ENCODE results near the gene COL2A1. TPM values are rescaled to one million over a fixed set of nuclear protein-coding genes. Genes with fewer than 3 reads are reported as not detected.

The COL2A1 gene
- total and polyA plus RNA-seq, 2 donors (not counting 3 experiments of a cell fraction or from before 2014, with no cell fraction given), result not detected

- Histone ChIP-seq H3K9me1 (replicated peaks; ENCODE audit: control insufficient read depth, extremely low read depth, insufficient read depth, low read length) (no peaks in the 10 kb centered on the region), H3K79me2 (ENCODE audit: control insufficient read depth, insufficient read depth, low read length) (no peaks in the 10 kb centered on the region), H3K9ac (replicated peaks; ENCODE audit: extremely low read depth, insufficient read depth, low read length) (no peak overlapping the region), H2AFZ (ENCODE audit: low read depth, low read length) (no peak overlapping the region), H3K27me3 (ENCODE audit: control insufficient read depth in 2 of 2, insufficient read depth in 2 of 2, low read length in 2 of 2) (peaks cover 11 to 40% of the 10 kb centered on the region in 2 experiments), H4K20me1 (replicated peaks; ENCODE audit: control insufficient read depth, extremely low read depth, insufficient read depth, low read length) (no peaks in the 10 kb centered on the region), H3K4me1 (ENCODE audit: control insufficient read depth, extremely low read depth, insufficient read depth, low read length) (no peaks in the 10 kb centered on the region), H3K4me3 (replicated peaks in 1 of 3; ENCODE audit: insufficient read depth in 1 of 3, low read depth in 1 of 3, low read length in 3 of 3) (no peak overlapping the region), H3K27ac (ENCODE audit: insufficient read depth, low read depth, low read length) (no peak overlapping the region), H3K36me3 (ENCODE audit: control insufficient read depth in 2 of 2, extremely low read depth in 1 of 2, insufficient read depth in 2 of 2, low read length in 2 of 2) (no peaks in the 10 kb centered on the region), H3K9me3 (replicated peaks; ENCODE audit: control insufficient read depth, insufficient read depth, low read length) (no peaks in the 10 kb centered on the region), H3K4me2 (ENCODE audit: insufficient read depth, low read length) (no peak overlapping the region)
- TF ChIP-seq POLR2A (IDR thresholded peaks at IDR 0.05; ENCODE audit: low read depth, low read length), result no peak
- TF ChIP-seq GATA2 (IDR thresholded peaks at IDR 0.05; ENCODE audit: insufficient read depth, insufficient read length, low read depth, low read length), result no peak
- no peak for TF ChIP-seq CTCF (IDR thresholded peaks at IDR 0.05; ENCODE audit: extremely low read depth in 1 of 2, insufficient read depth in 1 of 2, low read depth in 1 of 2, low read length in 2 of 2)
- no peak for TF ChIP-seq MAX (IDR thresholded peaks at IDR 0.05; ENCODE audit: insufficient read depth, insufficient read length)
- intact Hi-C loops (cut with micrococcal nuclease) (no loop called here), dilution Hi-C loops (cut with MboI; ENCODE audit: extremely low pct_ligation_motif_present, low sequenced_read_pairs) (no loop called here)
- no peak for DNase-seq (ENCODE audit: low read depth, low spot score)
- ChIA-PET POLR2A (no interaction called here), CTCF (no interaction called here)
- BruUV-seq (replicated peaks), result no TSS peak
- no peak for FAIRE-seq
These were observed 18.6 kb upstream of the COL2A1 start for GRCh38 chr12:48022676-48023385.

GRCh38 chr12:48022180-48022521 is 17.9 kb upstream of the COL2A1 start:
- dilution Hi-C loops (cut with MboI; ENCODE audit: extremely low pct_ligation_motif_present, low sequenced_read_pairs), result no loop called here
- no TSS peak for BruUV-seq (replicated peaks)
- Histone ChIP-seq H3K4me1 (ENCODE audit: control insufficient read depth, extremely low read depth, insufficient read depth, low read length) (no peaks in the 10 kb centered on the region), H3K4me2 (ENCODE audit: insufficient read depth, low read length) (no peak overlapping the region), H3K27ac (ENCODE audit: insufficient read depth, low read depth, low read length) (no peak overlapping the region), H3K9ac (replicated peaks; ENCODE audit: extremely low read depth, insufficient read depth, low read length) (no peak overlapping the region), H3K27me3 (ENCODE audit: control insufficient read depth in 2 of 2, insufficient read depth in 2 of 2, low read length in 2 of 2) (peaks cover 15 to 42% of the 10 kb centered on the region in 2 experiments), H2AFZ (ENCODE audit: low read depth, low read length) (no peak overlapping the region), H3K9me3 (replicated peaks; ENCODE audit: control insufficient read depth, insufficient read depth, low read length) (no peaks in the 10 kb centered on the region), H3K79me2 (ENCODE audit: control insufficient read depth, insufficient read depth, low read length) (no peaks in the 10 kb centered on the region), H3K36me3 (ENCODE audit: control insufficient read depth in 2 of 2, extremely low read depth in 1 of 2, insufficient read depth in 2 of 2, low read length in 2 of 2) (no peaks in the 10 kb centered on the region), H3K4me3 (replicated peaks in 1 of 3; ENCODE audit: insufficient read depth in 1 of 3, low read depth in 1 of 3, low read length in 3 of 3) (no peak overlapping the region), H3K9me1 (replicated peaks; ENCODE audit: control insufficient read depth, extremely low read depth, insufficient read depth, low read length) (no peaks in the 10 kb centered on the region), H4K20me1 (replicated peaks; ENCODE audit: control insufficient read depth, extremely low read depth, insufficient read depth, low read length) (no peaks in the 10 kb centered on the region)
- no peak for DNase-seq (ENCODE audit: low read depth, low spot score)
- FAIRE-seq, result no peak
- POLR2A ChIA-PET, result no interaction called here
- CTCF ChIA-PET, result no interaction called here
- intact Hi-C loops (cut with micrococcal nuclease), result no loop called here
- TF ChIP-seq CTCF (IDR thresholded peaks at IDR 0.05; ENCODE audit: extremely low read depth in 1 of 2, insufficient read depth in 1 of 2, low read depth in 1 of 2, low read length in 2 of 2) (no peak), POLR2A (IDR thresholded peaks at IDR 0.05; ENCODE audit: low read depth, low read length) (no peak), FOS (IDR thresholded peaks at IDR 0.05; ENCODE audit: borderline replicate concordance, insufficient read depth, low read length) (no peak), JUN (IDR thresholded peaks at IDR 0.05; ENCODE audit: borderline replicate concordance, insufficient read depth, insufficient read length, low read depth) (no peak), GATA2 (IDR thresholded peaks at IDR 0.05; ENCODE audit: insufficient read depth, insufficient read length, low read depth, low read length) (no peak), EZH2 (IDR thresholded peaks at IDR 0.05; ENCODE audit: borderline replicate concordance, low read depth, low read length, severe bottlenecking) (no peak), MYC (IDR thresholded peaks at IDR 0.05; ENCODE audit: low read depth, low read length) (no peak), MAX (IDR thresholded peaks at IDR 0.05; ENCODE audit: insufficient read depth, insufficient read length) (no peak), POLR2AphosphoS5 (IDR thresholded peaks at IDR 0.05; ENCODE audit: insufficient read depth, low read depth, low read length) (no peak)

Measured in endothelial cell of umbilical vein (primary cell).